Tibial nerve (tissue), 3 donors: ENCODE measurements around the gene RAB3C.

Experiments used
- POLR2A ChIP-seq, 2 donors: fragments of 450-650 bp; IDR thresholded peaks; one replicate each; pipeline ENCODE4 v1.6.1; 2017; ENCODE audit warnings: antibody characterized with exemption in 2 of 2, mild to moderate bottlenecking in 2 of 2, moderate library complexity in 2 of 2
- TF ChIP-seq, protein P1 (sequence below), 5 experiments: fragments of 200-600 bp in 3 of 5; fragments of 450-650 bp in 2 of 5; sonication (generic) in 3 of 5; IDR thresholded peaks; one replicate each; pipeline ENCODE4 v1.5.1; 2016 to 2019; ENCODE audit warnings: antibody characterized with exemption in 5 of 5, mild to moderate bottlenecking in 3 of 5, moderate library complexity in 2 of 5

DNA sequence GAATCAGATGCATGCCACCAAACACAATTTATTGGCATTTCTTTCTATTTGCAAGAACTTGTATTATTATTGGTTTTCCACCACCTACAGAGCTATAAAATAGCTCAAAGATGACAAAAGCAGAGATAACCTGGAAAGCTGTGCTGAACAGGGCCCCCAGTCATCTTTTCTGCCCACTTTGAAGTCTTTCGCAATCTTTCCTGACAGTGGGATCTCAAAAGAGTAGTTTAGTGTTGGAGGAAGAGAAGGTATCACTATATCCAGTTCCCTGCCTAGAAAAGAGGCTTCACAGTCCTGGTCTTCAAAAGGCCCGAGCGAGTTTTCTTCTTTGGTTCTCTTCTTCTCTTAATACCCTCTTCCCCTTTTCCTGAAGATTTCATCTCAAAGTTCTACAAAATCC lies 231.0 kb downstream of the RAB3C start:
- TF ChIP-seq, protein P1, sequence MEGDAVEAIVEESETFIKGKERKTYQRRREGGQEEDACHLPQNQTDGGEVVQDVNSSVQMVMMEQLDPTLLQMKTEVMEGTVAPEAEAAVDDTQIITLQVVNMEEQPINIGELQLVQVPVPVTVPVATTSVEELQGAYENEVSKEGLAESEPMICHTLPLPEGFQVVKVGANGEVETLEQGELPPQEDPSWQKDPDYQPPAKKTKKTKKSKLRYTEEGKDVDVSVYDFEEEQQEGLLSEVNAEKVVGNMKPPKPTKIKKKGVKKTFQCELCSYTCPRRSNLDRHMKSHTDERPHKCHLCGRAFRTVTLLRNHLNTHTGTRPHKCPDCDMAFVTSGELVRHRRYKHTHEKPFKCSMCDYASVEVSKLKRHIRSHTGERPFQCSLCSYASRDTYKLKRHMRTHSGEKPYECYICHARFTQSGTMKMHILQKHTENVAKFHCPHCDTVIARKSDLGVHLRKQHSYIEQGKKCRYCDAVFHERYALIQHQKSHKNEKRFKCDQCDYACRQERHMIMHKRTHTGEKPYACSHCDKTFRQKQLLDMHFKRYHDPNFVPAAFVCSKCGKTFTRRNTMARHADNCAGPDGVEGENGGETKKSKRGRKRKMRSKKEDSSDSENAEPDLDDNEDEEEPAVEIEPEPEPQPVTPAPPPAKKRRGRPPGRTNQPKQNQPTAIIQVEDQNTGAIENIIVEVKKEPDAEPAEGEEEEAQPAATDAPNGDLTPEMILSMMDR (IDR thresholded peaks at IDR 0.05): no peak
- TF ChIP-seq POLR2A (IDR thresholded peaks at IDR 0.05): no peak
